Measurements from ENCODE around the gene NPIPB2.

NPIPB2 gene

GRCh38 chr16:11909653-11910545 lies 31.9 kb downstream of the NPIPB2 start:
- Histone ChIP-seq H3K4me3 (ENCODE audit: insufficient read depth in 1 of 2, low read depth in 1 of 2, low read length in 2 of 2) (peak overlapping the region in 1 of 2 experiments; percentile 42), H2BK5ac (ENCODE audit: low read depth, low read length, poor library complexity, severe bottlenecking) (no peak overlapping the region), H3K4ac (ENCODE audit: low read depth in 1 of 2, low read length in 2 of 2) (no peak overlapping the region), H3K9ac (ENCODE audit: low read length) (peak overlapping the region; percentile 34), H3K79me1 (replicated peaks; ENCODE audit: low read length, poor library complexity, severe bottlenecking) (no peaks in the 10 kb centered on the region), H2BK15ac (ENCODE audit: low read depth, poor library complexity, severe bottlenecking) (no peak overlapping the region), H4K91ac (ENCODE audit: low read length) (no peak overlapping the region), H3K14ac (ENCODE audit: low read length in 2 of 2) (no peak overlapping the region), H4K8ac (ENCODE audit: low read length) (no peak overlapping the region), H3K4me1 (ENCODE audit: control insufficient read depth, insufficient read depth, low read depth, low read length) (peaks cover 1% of the 10 kb centered on the region), H3K4me2 (ENCODE audit: low read length, poor library complexity, severe bottlenecking) (no peak overlapping the region), H3K27ac (ENCODE audit: low read length, poor library complexity, severe bottlenecking) (peak overlapping the region; percentile 31), H3K18ac (ENCODE audit: low read depth in 1 of 2, low read length in 2 of 2) (no peak overlapping the region), H3K23ac (ENCODE audit: low read length in 2 of 2) (no peak overlapping the region), H3K36me3 (ENCODE audit: control insufficient read depth in 1 of 2, insufficient read depth in 2 of 2, low read depth in 1 of 2, low read length in 2 of 2) (peaks cover 6 to 9% of the 10 kb centered on the region in 2 experiments), H3K9me3 (ENCODE audit: control insufficient read depth, low read length) (no peaks in the 10 kb centered on the region), H3K27me3 (ENCODE audit: control insufficient read depth in 1 of 2, insufficient read depth in 1 of 2, low read length in 2 of 2) (no peaks in the 10 kb centered on the region), H2AK5ac (ENCODE audit: low read length, severe bottlenecking) (no peak overlapping the region), H2BK120ac (ENCODE audit: low read depth, low read length) (no peak overlapping the region), H2AFZ (ENCODE audit: low read depth, low read length) (no peak overlapping the region), H2BK12ac (ENCODE audit: low read length in 2 of 2) (no peak overlapping the region)
- WGBS = 71% methylated on average over 17 of the region's 18 CpGs
- DNase-seq = peak; percentile 76

- no peak for DNase-seq
- Histone ChIP-seq H3K27me3 (ENCODE audit: control insufficient read depth in 1 of 2, insufficient read depth in 1 of 2, low read length in 2 of 2) (no peaks in the 10 kb centered on the region), H3K27ac (ENCODE audit: low read length, poor library complexity, severe bottlenecking) (no peak overlapping the region), H3K79me1 (replicated peaks; ENCODE audit: low read length, poor library complexity, severe bottlenecking) (no peaks in the 10 kb centered on the region), H2AK5ac (ENCODE audit: low read length, severe bottlenecking) (no peak overlapping the region), H3K4me3 (ENCODE audit: insufficient read depth in 1 of 2, low read depth in 1 of 2, low read length in 2 of 2) (no peak overlapping the region), H3K4ac (ENCODE audit: low read depth in 1 of 2, low read length in 2 of 2) (no peak overlapping the region), H3K23ac (ENCODE audit: low read length in 2 of 2) (no peak overlapping the region), H3K14ac (ENCODE audit: low read length in 2 of 2) (no peak overlapping the region), H3K9ac (ENCODE audit: low read length) (no peak overlapping the region), H3K4me2 (ENCODE audit: low read length, poor library complexity, severe bottlenecking) (no peak overlapping the region), H3K4me1 (ENCODE audit: control insufficient read depth, insufficient read depth, low read depth, low read length) (peaks cover 1% of the 10 kb centered on the region), H3K36me3 (ENCODE audit: control insufficient read depth in 1 of 2, insufficient read depth in 2 of 2, low read depth in 1 of 2, low read length in 2 of 2) (peaks cover 6 to 25% of the 10 kb centered on the region in 2 experiments), H2BK12ac (ENCODE audit: low read length in 2 of 2) (no peak overlapping the region), H2BK15ac (ENCODE audit: low read depth, poor library complexity, severe bottlenecking) (no peak overlapping the region), H4K8ac (ENCODE audit: low read length) (no peak overlapping the region), H2AFZ (ENCODE audit: low read depth, low read length) (no peak overlapping the region), H2BK5ac (ENCODE audit: low read depth, low read length, poor library complexity, severe bottlenecking) (no peak overlapping the region), H3K18ac (ENCODE audit: low read depth in 1 of 2, low read length in 2 of 2) (no peak overlapping the region), H2BK120ac (ENCODE audit: low read depth, low read length) (no peak overlapping the region), H3K9me3 (ENCODE audit: control insufficient read depth, low read length) (no peaks in the 10 kb centered on the region), H4K91ac (ENCODE audit: low read length) (no peak overlapping the region)
- WGBS = 99% methylated on average over 7 of the region's 8 CpGs
Observed at GRCh38 chr16:11907160-11907970, 34.5 kb downstream of the NPIPB2 start.

GRCh38 chr16:11903906-11904305 lies 37.9 kb downstream of the NPIPB2 start:
- Histone ChIP-seq H3K14ac (ENCODE audit: low read length in 2 of 2) (no peak overlapping the region), H2AFZ (ENCODE audit: low read depth, low read length) (no peak overlapping the region)
- WGBS = 95% methylated on average over 4 of the region's 6 CpGs

GRCh38 chr16:11901091-11901490 lies 40.8 kb downstream of the NPIPB2 start:
- Histone ChIP-seq H2BK120ac (ENCODE audit: low read depth, low read length) (no peak overlapping the region), H3K27me3 (ENCODE audit: control insufficient read depth in 1 of 2, insufficient read depth in 1 of 2, low read length in 2 of 2) (no peaks in the 10 kb centered on the region), H3K27ac (ENCODE audit: low read length, poor library complexity, severe bottlenecking) (no peak overlapping the region), H3K4me2 (ENCODE audit: low read length, poor library complexity, severe bottlenecking) (no peak overlapping the region), H2AK5ac (ENCODE audit: low read length, severe bottlenecking) (no peak overlapping the region), H3K4me1 (ENCODE audit: control insufficient read depth, insufficient read depth, low read depth, low read length) (peaks cover 5% of the 10 kb centered on the region), H3K18ac (ENCODE audit: low read depth in 1 of 2, low read length in 2 of 2) (no peak overlapping the region), H3K9me3 (ENCODE audit: control insufficient read depth, low read length) (no peaks in the 10 kb centered on the region), H2BK15ac (ENCODE audit: low read depth, poor library complexity, severe bottlenecking) (no peak overlapping the region), H3K79me1 (replicated peaks; ENCODE audit: low read length, poor library complexity, severe bottlenecking) (peaks cover 4% of the 10 kb centered on the region), H2AFZ (ENCODE audit: low read depth, low read length) (no peak overlapping the region), H3K4me3 (ENCODE audit: insufficient read depth in 1 of 2, low read depth in 1 of 2, low read length in 2 of 2) (no peak overlapping the region), H3K14ac (ENCODE audit: low read length in 2 of 2) (no peak overlapping the region), H4K8ac (ENCODE audit: low read length) (no peak overlapping the region), H3K36me3 (ENCODE audit: control insufficient read depth in 1 of 2, insufficient read depth in 2 of 2, low read depth in 1 of 2, low read length in 2 of 2) (peaks cover 4 to 24% of the 10 kb centered on the region in 2 experiments), H3K4ac (ENCODE audit: low read depth in 1 of 2, low read length in 2 of 2) (no peak overlapping the region), H3K9ac (ENCODE audit: low read length) (no peak overlapping the region), H2BK5ac (ENCODE audit: low read depth, low read length, poor library complexity, severe bottlenecking) (no peak overlapping the region), H2BK12ac (ENCODE audit: low read length in 2 of 2) (no peak overlapping the region), H4K91ac (ENCODE audit: low read length) (no peak overlapping the region), H3K23ac (ENCODE audit: low read length in 2 of 2) (no peak overlapping the region)
- 100% methylated on average over 2 of the region's 3 CpGs for WGBS
- no peak for DNase-seq

More at GRCh38 chr16:11903906-11904305, 37.9 kb downstream of the NPIPB2 start:
- no peak overlapping the region for H2AK5ac ChIP-seq (ENCODE audit: low read length, severe bottlenecking)
- no peak overlapping the region for H4K8ac ChIP-seq (ENCODE audit: low read length)
- H2BK12ac ChIP-seq (ENCODE audit: low read length in 2 of 2) = no peak overlapping the region
- H2BK120ac ChIP-seq (ENCODE audit: low read depth, low read length) = no peak overlapping the region
- no peak overlapping the region for H4K91ac ChIP-seq (ENCODE audit: low read length)
- H2BK5ac ChIP-seq (ENCODE audit: low read depth, low read length, poor library complexity, severe bottlenecking) = no peak overlapping the region
- no peak for DNase-seq
- H3K23ac ChIP-seq (ENCODE audit: low read length in 2 of 2) = no peak overlapping the region
- no peak overlapping the region for H3K27ac ChIP-seq (ENCODE audit: low read length, poor library complexity, severe bottlenecking)
- no peak overlapping the region for H2BK15ac ChIP-seq (ENCODE audit: low read depth, poor library complexity, severe bottlenecking)
- H3K18ac ChIP-seq (ENCODE audit: low read depth in 1 of 2, low read length in 2 of 2) = no peak overlapping the region
- H3K9ac ChIP-seq (ENCODE audit: low read length) = no peak overlapping the region
- no peak overlapping the region for H3K4me3 ChIP-seq (ENCODE audit: insufficient read depth in 1 of 2, low read depth in 1 of 2, low read length in 2 of 2)
- H3K9me3 ChIP-seq (ENCODE audit: control insufficient read depth, low read length) = no peaks in the 10 kb centered on the region
- peaks cover 4% of the 10 kb centered on the region for H3K79me1 ChIP-seq (replicated peaks; ENCODE audit: low read length, poor library complexity, severe bottlenecking)
- H3K4ac ChIP-seq (ENCODE audit: low read depth in 1 of 2, low read length in 2 of 2) = no peak overlapping the region
- no peaks in the 10 kb centered on the region for H3K27me3 ChIP-seq (ENCODE audit: control insufficient read depth in 1 of 2, insufficient read depth in 1 of 2, low read length in 2 of 2)
- H3K4me2 ChIP-seq (ENCODE audit: low read length, poor library complexity, severe bottlenecking) = no peak overlapping the region
- peaks cover 3% of the 10 kb centered on the region for H3K4me1 ChIP-seq (ENCODE audit: control insufficient read depth, insufficient read depth, low read depth, low read length)
- H3K36me3 ChIP-seq (ENCODE audit: control insufficient read depth in 1 of 2, insufficient read depth in 2 of 2, low read depth in 1 of 2, low read length in 2 of 2) = peaks cover 10 to 28% of the 10 kb centered on the region in 2 experiments

Data from mesenchymal stem cell (in vitro differentiated cells and primary cell).